ENCODE results near the gene NEGR1. TPM values are rescaled to one million over a fixed set of nuclear protein-coding genes. Genes with fewer than 3 reads are reported as not detected.
"Not testable (repeated sequence)": the region's sequence is repeated elsewhere in the genome, so short reads cannot be mapped to it uniquely, and the experiment has no call there.

Gene NEGR1
- total RNA-seq, 1 donor from 2014 or later: 4.0 TPM

GRCh38 chr1:71916894-71917293, 365.4 kb downstream of the NEGR1 start:
- H3K4me3 ChIP-seq (ENCODE audit: low read depth, low read length): no peak overlapping the region
- no peaks in the 10 kb centered on the region for H3K36me3 ChIP-seq (ENCODE audit: control insufficient read depth, insufficient read depth, low read length)
- no peak for TF ChIP-seq CTCF (IDR thresholded peaks at IDR 0.05; ENCODE audit: insufficient read depth, low read length, poor library complexity, severe bottlenecking)
- H3K27me3 ChIP-seq (ENCODE audit: control insufficient read depth, insufficient read depth, low read length): no peaks in the 10 kb centered on the region
- no peak for DNase-seq (ENCODE audit: low read depth)

- no peak for DNase-seq (ENCODE audit: low read depth)
- H3K27me3 ChIP-seq (ENCODE audit: control insufficient read depth, insufficient read depth, low read length): no peaks in the 10 kb centered on the region
Measured at GRCh38 chr1:71914626-71915025, 367.7 kb downstream of the NEGR1 start.

GRCh38 chr1:71908871-71909390, 373.4 kb downstream of the NEGR1 start:
- H3K4me3 ChIP-seq (ENCODE audit: low read depth, low read length): no peak overlapping the region
- TF ChIP-seq CTCF (IDR thresholded peaks at IDR 0.05; ENCODE audit: insufficient read depth, low read length, poor library complexity, severe bottlenecking): no peak
- H3K36me3 ChIP-seq (ENCODE audit: control insufficient read depth, insufficient read depth, low read length): no peaks in the 10 kb centered on the region
- no peak for DNase-seq (ENCODE audit: low read depth)
- H3K27me3 ChIP-seq (ENCODE audit: control insufficient read depth, insufficient read depth, low read length): no peaks in the 10 kb centered on the region

More at GRCh38 chr1:71914626-71915025, 367.7 kb downstream of the NEGR1 start:
- no peak for TF ChIP-seq CTCF (IDR thresholded peaks at IDR 0.05; ENCODE audit: insufficient read depth, low read length, poor library complexity, severe bottlenecking)
- H3K36me3 ChIP-seq (ENCODE audit: control insufficient read depth, insufficient read depth, low read length): no peaks in the 10 kb centered on the region
- H3K4me3 ChIP-seq (ENCODE audit: low read depth, low read length): no peak overlapping the region

GRCh38 chr1:71908303-71908702, 374.0 kb downstream of the NEGR1 start:
- Histone ChIP-seq H3K27me3 (ENCODE audit: control insufficient read depth, insufficient read depth, low read length) (no peaks in the 10 kb centered on the region), H3K4me3 (ENCODE audit: low read depth, low read length) (no peak overlapping the region), H3K36me3 (ENCODE audit: control insufficient read depth, insufficient read depth, low read length) (no peaks in the 10 kb centered on the region)
- no peak for DNase-seq (ENCODE audit: low read depth)
- TF ChIP-seq CTCF (IDR thresholded peaks at IDR 0.05; ENCODE audit: insufficient read depth, low read length, poor library complexity, severe bottlenecking): no peak

- TF ChIP-seq CTCF (IDR thresholded peaks at IDR 0.05; ENCODE audit: insufficient read depth, low read length, poor library complexity, severe bottlenecking): no peak
- no peak for DNase-seq (ENCODE audit: low read depth)
- H3K4me3 ChIP-seq (ENCODE audit: low read depth, low read length): no peak overlapping the region
Measured at GRCh38 chr1:71899881-71900280, 382.5 kb downstream of the NEGR1 start.

GRCh38 chr1:71888166-71888565, 394.2 kb downstream of the NEGR1 start:
- not testable (repeated sequence) for H3K36me3 ChIP-seq (ENCODE audit: control insufficient read depth, insufficient read depth, low read length); H3K27me3 ChIP-seq (ENCODE audit: control insufficient read depth, insufficient read depth, low read length); H3K4me3 ChIP-seq (ENCODE audit: low read depth, low read length); DNase-seq (ENCODE audit: low read depth)

More at GRCh38 chr1:71899881-71900280, 382.5 kb downstream of the NEGR1 start:
- H3K27me3 ChIP-seq (ENCODE audit: control insufficient read depth, insufficient read depth, low read length): no peaks in the 10 kb centered on the region
- no peaks in the 10 kb centered on the region for H3K36me3 ChIP-seq (ENCODE audit: control insufficient read depth, insufficient read depth, low read length)
